HG03139 (cell line): ENCODE measurements around the gene FCGR2B.
"Not testable (repeated sequence)": the region's sequence is repeated elsewhere in the genome, so short reads cannot be mapped to it uniquely, and the experiment has no call there.

Source experiments
- ATAC-seq: cut with Tn5 transposase; IDR thresholded peaks from one replicate; pipeline ENCODE4 v1.9.1; 2021; ENCODE audit not compliant: unreplicated experiment

The FCGR2B gene

GRCh38 chr1:161647507-161648360, 15.2 kb upstream of the FCGR2B start:
- ATAC-seq, result not testable (repeated sequence)

GRCh38 chr1:161653541-161653940, 9.4 kb upstream of the FCGR2B start:
- ATAC-seq, result not testable (repeated sequence)

GRCh38 chr1:161653971-161654370, 9.0 kb upstream of the FCGR2B start:
- not testable (repeated sequence) for ATAC-seq

GRCh38 chr1:161658524-161658923, 4.4 kb upstream of the FCGR2B start:
- ATAC-seq, result not testable (repeated sequence)

- ATAC-seq, result not testable (repeated sequence)
Observed at GRCh38 chr1:161661660-161662311, 1.2 kb upstream of the FCGR2B start.

GRCh38 chr1:161663569-161663968, 626 bp downstream of the FCGR2B start:
- ATAC-seq, result not testable (repeated sequence)

- not testable (repeated sequence) for ATAC-seq
Observed at GRCh38 chr1:161664689-161665088, 1.7 kb downstream of the FCGR2B start.

GRCh38 chr1:161671045-161672020, 8.4 kb downstream of the FCGR2B start:
- not testable (repeated sequence) for ATAC-seq

GRCh38 chr1:161673437-161673836, 10.5 kb downstream of the FCGR2B start:
- not testable (repeated sequence) for ATAC-seq

GRCh38 chr1:161674447-161674846, 11.5 kb downstream of the FCGR2B start:
- ATAC-seq, result not testable (repeated sequence)

- ATAC-seq, result not testable (repeated sequence)
Observed at GRCh38 chr1:161674908-161675307, 12.0 kb downstream of the FCGR2B start.

GRCh38 chr1:161676441-161676840, 13.5 kb downstream of the FCGR2B start:
- ATAC-seq, result no peak

GRCh38 chr1:161676958-161677689, 14.2 kb downstream of the FCGR2B start:
- ATAC-seq, result no peak

- no peak for ATAC-seq
Observed at GRCh38 chr1:161678500-161678899, 15.6 kb downstream of the FCGR2B start.

- ATAC-seq, result no peak
Observed at GRCh38 chr1:161681879-161682278, 18.9 kb downstream of the FCGR2B start.

GRCh38 chr1:161688946-161689345, 26.0 kb downstream of the FCGR2B start:
- no peak for ATAC-seq

GRCh38 chr1:161691846-161692245, 28.9 kb downstream of the FCGR2B start:
- no peak for ATAC-seq

- ATAC-seq, result not testable (repeated sequence)
Observed at GRCh38 chr1:161693020-161693712, 30.2 kb downstream of the FCGR2B start.

- not testable (repeated sequence) for ATAC-seq
Observed at GRCh38 chr1:161698302-161698701, 35.4 kb downstream of the FCGR2B start.

- ATAC-seq, result no peak
Observed at GRCh38 chr1:161702250-161702649, 39.3 kb downstream of the FCGR2B start.
